GM18909 (cell line): Measurements from ENCODE around the gene LNPK.
"Not testable (repeated sequence)": the region's sequence is repeated elsewhere in the genome, so short reads cannot be mapped to it uniquely, and the experiment has no call there.

Experiments
- ATAC-seq: cut with Tn5 transposase; IDR thresholded peaks from one replicate; pipeline ENCODE4 v1.9.1; 2021; ENCODE audit warnings: mild to moderate bottlenecking; ENCODE audit not compliant: unreplicated experiment, poor library complexity

The LNPK gene

GRCh38 chr2:175976391-175977157, 25.5 kb downstream of the LNPK start:
- ATAC-seq = no peak

GRCh38 chr2:175973373-175973772, 28.7 kb downstream of the LNPK start:
- ATAC-seq = no peak

GRCh38 chr2:175966839-175967238, 35.2 kb downstream of the LNPK start:
- ATAC-seq = no peak

GRCh38 chr2:175965773-175966172, 36.3 kb downstream of the LNPK start:
- no peak for ATAC-seq

GRCh38 chr2:175964195-175964594, 37.9 kb downstream of the LNPK start:
- no peak for ATAC-seq

GRCh38 chr2:175963171-175963570, 38.9 kb downstream of the LNPK start:
- ATAC-seq = not testable (repeated sequence)

- ATAC-seq = no peak
Measured at GRCh38 chr2:175957845-175958244, 44.2 kb downstream of the LNPK start.

GRCh38 chr2:175955136-175955535, 46.9 kb downstream of the LNPK start:
- ATAC-seq = no peak

GRCh38 chr2:175950512-175950911, 51.6 kb downstream of the LNPK start:
- no peak for ATAC-seq

GRCh38 chr2:175948191-175948590, 53.9 kb downstream of the LNPK start:
- ATAC-seq = no peak

GRCh38 chr2:175947073-175947472, 55.0 kb downstream of the LNPK start:
- ATAC-seq = no peak

- ATAC-seq = no peak
Measured at GRCh38 chr2:175941699-175942098, 60.4 kb downstream of the LNPK start.

GRCh38 chr2:175937216-175937615, 64.9 kb downstream of the LNPK start:
- ATAC-seq = no peak

- no peak for ATAC-seq
Measured at GRCh38 chr2:175935289-175936181, 66.5 kb downstream of the LNPK start.

- ATAC-seq = no peak
Measured at GRCh38 chr2:175932675-175933074, 69.4 kb downstream of the LNPK start.

GRCh38 chr2:175931805-175932204, 70.3 kb downstream of the LNPK start:
- ATAC-seq = no peak

- no peak for ATAC-seq
Measured at GRCh38 chr2:175930504-175930903, 71.6 kb downstream of the LNPK start.

- no peak for ATAC-seq
Measured at GRCh38 chr2:175929850-175930249, 72.2 kb downstream of the LNPK start.

- ATAC-seq = no peak
Measured at GRCh38 chr2:175926272-175926671, 75.8 kb downstream of the LNPK start.

- ATAC-seq = no peak
Measured at GRCh38 chr2:175922160-175922559, 79.9 kb downstream of the LNPK start.

GRCh38 chr2:175918935-175919334, 83.1 kb downstream of the LNPK start:
- no peak for ATAC-seq
